SW480 (cell line): ENCODE results near the gene CLCN1.
"Not testable (repeated sequence)": the region's sequence is repeated elsewhere in the genome, so short reads cannot be mapped to it uniquely, and the experiment has no call there.

ENCODE experiments used
- DNase-seq: peaks from one replicate; pipeline ENCODE4 v3.0.0-alpha.2; 2016; ENCODE audit warnings: low spot score

The CLCN1 gene

DNA sequence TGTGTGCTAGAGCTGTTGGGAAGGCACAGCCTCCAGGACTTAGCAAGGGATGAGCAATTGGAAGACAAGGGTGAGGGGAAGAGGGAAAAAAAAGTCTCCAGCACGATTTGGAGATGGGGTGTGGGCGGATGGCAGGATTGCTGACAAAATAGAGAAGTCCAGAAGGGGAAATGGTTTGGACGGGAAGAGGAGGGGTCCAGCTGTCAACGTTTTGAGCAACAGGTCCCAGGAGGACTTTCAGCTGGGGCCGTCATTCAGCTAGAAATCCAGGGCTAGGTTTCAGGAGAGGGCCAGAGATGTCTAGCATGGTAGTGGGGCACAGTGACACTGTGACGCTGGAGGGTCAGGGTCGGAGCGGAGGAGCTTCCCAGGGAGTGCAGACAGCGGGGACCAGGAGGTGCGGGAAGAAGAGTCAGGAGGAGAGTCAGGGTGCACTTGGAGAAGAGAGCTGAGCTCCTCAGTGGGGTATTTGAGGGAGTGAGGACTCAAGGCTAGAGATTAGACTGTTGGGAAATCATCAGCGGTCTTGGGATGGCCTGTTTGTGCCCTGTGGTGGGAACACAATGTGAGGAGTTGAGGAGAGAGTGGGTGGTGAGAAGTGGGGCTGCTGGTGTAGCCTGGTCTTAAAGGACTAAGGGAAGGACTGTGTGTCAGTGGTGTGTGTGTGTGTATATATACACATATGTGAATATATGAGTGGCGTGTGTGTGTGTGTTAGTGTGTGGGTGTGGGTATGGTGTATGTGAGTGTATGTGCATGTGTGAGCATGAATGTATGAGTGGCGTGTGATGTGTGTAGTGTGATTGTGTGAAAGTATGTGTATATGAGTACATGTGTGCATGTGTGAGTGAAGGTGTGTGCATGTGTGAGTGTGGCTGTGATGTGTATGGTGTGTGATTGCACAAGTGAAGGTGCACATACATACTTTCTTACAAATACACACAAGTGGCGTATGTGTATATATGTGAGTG is 69.0 kb downstream of the CLCN1 start:
- DNase-seq = no peak

DNA sequence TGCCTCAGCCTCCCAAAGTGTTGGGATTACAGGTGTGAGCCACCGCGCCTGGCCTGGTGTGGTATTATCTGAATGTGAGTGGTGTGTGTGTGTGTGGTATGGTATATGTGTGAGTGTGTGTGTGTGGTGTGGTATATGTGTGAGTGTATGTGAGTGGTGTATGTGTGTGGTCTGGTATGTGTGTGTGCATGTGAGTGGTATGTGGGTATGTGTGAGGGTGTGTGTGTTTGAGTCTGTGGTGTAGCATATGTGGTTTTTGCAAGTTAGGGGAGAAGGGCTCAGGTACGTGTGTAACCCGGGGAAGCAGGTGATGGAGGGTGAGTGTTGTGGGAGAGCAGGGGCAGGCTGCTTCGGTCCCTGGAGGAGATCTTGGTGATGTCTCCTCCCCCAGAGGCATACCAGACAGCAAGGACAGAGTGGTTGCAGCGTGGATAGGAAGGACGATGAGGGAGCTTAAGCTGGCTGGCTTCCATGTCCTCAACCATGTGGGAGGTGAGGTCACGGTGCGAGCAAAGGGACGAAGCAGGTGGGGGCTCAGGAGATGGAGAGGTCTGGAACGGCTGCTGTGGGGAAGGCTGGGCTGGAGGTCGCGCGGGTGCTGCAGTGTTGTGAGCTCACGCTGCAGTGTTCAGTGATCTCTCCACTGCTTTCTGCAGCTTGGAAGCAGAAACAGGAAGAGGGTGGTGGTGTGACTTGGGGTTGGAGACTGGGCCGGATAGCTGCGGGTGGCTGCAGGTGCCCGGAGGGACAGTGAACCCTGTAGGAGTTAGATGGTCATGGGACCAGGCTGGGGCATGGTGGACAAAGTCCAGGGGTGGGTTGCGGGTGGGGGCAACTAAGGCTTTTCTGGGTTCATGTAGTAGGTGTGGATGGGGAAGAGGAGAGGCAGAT is 70.2 kb downstream of the CLCN1 start:
- no peak for DNase-seq

DNA sequence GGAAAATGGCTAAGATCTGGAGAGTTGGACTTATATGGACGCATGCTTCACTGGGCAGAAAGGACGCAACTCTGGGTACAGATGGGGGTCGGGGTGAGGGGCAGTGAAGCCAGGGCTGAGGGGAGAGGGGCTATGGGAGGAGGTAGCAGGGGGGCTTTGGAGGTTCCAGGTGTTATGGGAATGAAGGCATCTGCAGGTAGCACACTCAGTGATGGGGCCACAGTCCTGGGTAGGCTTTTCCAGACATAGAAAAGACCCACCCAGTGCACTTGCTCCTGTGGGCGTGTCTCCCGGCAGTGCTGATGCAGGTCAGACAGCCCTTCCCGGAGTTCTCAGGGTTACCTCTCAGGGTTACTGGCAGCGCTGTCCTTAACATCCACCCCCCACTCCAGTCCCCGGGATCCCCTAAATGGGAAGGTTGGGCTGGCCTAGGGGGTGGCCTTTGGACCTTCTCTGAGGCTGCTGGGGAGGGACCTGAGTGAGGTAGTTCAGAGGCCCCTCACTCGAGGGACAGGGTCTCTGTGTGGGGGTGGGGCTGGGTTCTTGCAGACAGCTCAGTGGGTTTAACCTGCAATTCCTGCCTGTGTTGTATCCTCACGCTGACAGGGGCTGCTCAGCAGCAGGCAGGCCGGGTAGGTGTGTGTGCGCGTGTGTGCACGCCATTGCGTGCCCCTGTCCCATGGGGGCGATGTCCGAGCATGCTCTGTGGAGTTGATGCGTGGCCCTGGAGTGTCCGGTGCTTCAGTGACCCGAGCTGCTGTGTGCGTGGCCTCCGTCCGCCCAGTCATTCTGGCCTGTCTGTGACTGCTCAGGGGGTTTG is 71.5 kb downstream of the CLCN1 start:
- no peak for DNase-seq

DNA sequence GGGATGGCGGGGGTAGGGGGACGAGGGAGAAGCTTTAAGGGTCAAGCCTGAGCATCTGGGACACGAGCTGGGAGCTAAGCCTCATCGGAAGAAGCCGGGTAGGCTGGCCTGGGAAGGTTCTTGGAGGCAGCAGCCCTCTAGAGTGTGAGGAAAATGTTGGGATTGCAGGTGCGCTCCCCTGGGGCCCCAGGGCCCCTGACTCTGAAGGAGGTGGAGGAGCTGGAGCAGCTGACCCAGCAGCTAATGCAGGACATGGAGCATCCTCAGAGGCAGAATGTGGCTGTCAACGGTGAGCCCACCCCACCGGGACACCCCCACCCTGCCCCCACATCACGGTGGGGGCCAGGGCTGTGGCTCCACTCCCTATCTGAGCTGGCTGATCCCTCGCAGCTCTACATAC is 72.1 kb downstream of the CLCN1 start:
- DNase-seq = no peak

DNA sequence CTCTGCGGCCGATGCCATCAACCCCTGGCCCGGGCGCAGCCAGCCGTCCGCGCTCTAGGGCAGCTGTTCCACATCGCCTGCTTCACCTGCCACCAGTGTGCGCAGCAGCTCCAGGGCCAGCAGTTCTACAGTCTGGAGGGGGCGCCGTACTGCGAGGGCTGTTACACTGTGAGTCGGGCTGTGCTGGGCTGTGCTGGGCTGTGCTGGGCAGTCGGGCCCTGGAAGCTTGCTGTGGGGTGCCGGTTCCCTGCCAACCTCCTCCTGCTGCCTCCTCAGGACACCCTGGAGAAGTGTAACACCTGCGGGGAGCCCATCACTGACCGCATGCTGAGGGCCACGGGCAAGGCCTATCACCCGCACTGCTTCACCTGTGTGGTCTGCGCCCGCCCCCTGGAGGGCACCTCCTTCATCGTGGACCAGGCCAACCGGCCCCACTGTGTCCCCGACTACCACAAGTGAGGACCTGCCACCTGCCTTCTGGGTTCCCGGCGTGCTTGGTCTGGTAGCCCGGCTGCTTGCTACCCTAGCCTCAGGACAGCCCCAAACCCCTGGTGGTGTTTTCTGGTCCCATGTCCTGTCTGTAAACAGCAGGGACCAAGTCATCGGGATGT is 72.7 kb downstream of the CLCN1 start:
- DNase-seq = no peak

DNA sequence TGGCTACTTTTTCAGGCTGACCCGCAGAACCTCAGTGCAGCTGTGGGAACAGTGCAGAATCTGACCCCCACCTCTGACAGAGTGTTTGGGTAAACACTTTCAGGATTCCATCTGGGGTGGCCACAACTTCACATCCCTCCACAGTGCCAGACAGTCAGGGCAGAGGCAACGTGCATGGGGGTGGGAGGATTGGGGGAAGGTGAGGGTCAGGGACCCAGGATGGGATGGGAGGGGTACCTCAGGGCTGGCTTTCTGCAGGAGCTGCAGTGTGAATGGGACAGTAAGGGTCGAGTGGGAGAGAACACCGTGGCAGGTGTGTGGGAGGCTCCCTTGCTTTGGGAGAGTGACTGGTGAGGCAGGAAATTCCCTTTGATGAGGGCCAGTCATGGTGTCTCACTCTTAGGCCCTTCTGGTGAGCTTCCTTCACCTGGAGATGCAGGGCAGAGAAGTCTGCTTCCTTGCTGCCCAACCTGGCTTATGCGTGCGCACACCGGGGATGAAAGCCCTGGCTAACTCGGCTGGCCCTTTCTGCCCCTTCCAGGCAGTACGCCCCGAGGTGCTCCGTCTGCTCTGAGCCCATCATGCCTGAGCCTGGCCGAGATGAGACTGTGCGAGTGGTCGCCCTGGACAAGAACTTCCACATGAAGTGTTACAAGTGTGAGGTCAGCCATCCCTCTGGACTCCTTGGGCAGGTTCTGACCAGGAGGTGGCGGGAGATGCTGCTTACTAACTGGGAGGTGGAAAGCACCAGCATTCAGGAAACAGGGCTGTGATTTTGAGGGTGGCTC is 73.6 kb downstream of the CLCN1 start:
- DNase-seq = no peak

DNA sequence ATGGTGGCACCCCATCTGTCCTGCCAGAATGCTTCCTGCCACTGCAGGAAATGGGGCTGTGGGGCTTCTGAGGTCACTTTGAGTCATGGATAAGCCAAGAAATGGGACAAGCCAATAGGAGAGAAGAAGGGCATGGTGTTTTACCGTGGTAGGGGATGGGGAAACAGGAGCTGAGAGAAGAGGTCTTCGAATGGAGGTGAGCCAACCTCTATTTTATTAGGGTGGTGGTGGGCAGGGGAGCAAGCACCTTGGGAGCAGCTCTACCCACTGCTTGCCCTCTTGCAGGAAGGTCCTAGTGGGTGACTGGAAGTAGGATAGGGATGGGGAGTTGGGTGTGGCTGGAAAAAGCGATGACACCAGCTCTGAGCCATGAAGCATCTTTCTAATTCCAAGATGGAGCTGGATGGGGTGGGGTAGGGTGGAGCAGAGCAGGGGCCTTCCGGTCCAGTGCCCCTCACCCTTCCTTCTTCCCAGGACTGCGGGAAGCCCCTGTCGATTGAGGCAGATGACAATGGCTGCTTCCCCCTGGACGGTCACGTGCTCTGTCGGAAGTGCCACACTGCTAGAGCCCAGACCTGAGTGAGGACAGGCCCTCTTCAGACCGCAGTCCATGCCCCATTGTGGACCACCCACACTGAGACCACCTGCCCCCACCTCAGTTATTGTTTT is 74.3 kb downstream of the CLCN1 start:
- DNase-seq = no peak

DNA sequence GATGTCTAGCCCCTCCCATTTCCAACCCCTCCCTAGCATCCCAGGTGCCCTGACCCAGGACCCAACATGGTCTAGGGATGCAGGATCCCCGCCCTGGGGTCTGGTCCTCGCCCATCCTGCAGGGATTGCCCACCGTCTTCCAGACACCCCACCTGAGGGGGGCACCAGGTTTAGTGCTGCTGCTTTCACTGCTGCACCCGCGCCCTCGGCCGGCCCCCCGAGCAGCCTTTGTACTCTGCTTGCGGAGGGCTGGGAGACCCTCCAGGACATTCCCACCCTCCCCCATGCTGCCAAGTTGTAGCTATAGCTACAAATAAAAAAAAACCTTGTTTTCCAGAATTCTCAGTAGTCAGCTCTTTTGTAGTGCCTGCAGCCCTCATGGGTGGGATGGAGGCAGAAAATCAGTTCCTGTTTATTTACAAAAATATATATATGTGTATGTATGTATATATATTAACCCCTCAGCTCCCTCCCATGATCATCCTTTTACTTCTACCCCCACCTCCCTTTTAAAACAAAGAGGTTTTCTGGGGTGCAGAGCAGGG is 74.9 kb downstream of the CLCN1 start:
- no peak for DNase-seq

DNA sequence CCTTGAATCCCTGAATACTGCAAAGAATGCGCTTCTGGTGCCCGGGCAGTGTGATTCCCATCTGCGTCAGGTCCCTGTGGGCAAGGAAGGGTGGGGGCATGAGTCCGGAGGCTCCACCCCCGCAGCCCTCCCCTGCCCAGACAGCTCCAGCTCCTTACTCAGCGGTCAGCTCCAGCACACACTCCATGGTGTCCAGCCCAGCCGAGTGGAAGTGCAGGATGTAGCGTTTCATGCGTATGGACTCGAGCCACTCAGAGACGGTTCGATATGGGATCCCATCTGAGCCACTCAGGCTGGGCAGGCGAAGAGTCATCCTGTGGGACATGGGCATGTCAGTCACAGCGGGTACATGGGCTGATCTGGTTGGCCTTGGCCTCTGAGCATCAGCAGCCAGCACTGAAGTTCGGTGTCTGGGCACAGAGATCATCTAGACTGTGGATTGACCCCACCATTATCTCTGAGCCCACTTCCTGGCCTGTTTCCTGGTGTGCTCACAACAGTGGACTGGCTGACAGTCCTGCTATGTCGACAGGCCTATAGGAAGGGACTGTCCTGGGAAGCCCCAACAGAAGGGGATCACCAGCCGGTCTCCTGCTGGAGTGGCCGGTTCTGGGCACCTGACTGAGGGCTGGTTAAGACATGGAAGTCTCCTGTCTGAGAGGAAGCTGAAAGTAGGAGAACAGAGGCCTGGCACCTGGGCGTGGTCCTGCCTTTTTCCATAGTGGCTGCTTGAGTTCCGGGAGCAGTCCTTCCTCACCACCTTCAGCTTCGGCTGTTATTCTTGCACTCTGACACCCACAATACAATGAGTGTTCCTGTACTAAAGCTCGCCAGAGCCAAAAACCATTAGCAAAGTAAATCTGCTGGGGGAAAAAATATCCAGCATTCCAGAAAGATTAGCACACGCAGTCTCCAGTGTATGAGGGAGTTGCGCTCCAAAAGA is 75.8 kb downstream of the CLCN1 start:
- DNase-seq = no peak

DNA sequence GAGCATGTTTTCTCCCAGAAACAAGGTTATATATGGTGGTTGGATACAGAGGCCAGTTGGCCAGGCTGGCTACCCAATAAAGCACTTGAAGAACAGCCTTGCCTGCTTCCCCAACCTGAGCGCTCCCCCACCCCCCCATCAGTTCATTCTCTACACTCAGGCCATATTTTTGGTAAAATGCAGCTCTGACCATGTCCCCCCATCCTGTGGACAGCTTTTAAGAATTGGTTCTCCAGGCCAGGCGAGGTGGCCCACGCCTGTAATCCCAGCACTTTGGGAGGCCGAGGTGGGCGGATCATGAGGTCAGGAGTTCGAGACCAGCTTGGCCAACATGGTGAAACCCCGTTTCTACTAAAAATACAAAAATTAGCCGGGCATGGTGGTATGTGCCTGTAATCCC is 76.5 kb downstream of the CLCN1 start:
- not testable (repeated sequence) for DNase-seq

DNA sequence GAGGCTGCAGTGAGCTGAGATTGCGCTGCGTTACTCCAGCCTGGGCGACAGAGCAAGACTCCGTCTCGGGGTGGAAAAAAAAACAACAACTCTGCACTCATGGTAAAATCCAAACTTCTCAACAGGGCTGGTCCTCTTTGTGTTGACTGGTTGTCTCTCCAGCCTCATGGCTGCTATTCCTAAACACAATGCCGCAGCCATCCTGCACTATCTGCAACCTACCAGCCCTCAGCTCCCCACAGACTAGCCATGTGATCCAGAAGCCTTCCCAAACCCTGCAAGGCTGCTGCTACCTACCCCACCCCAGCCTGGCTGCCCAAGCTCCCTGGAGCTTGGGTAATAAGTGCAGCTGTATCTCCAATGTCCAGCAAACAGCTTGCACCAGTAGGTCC is 77.0 kb downstream of the CLCN1 start:
- DNase-seq = no peak

DNA sequence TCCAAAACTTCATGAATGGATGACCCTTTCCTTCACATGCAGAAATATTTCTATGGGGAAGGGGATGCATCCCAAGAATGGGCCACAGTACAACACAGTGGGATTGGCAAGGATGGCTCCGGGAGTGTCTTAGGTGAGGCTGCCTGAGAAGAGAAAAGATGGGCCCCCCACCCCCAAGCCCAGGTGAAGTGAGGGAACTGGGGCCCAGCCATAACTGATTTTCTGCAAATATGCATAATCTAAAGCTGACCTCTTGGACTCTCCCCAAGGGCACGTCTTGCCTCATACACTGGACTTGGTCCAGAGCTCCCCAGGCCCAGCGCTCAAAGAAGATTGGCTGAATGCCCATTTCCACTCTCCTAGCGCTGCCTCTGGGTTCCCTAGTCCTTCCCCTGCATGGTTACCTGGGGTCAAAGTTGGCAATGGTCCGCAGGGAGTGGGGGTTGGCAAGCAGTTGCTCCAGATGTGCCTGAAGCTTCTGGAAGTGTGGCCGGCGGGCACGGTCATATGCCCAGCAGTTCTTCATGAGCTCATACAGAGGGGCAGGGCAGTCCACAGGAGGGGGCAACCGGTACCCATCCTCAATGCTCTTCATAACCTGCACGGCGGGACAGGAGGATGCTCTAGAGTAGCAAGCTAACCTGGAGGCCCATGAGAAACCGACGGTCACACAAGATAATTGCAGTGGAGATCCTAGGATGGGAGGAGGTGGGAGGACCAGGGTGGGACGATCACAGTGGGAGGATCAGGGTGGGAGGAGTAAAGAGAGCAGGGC is 77.5 kb downstream of the CLCN1 start:
- no peak for DNase-seq

DNA sequence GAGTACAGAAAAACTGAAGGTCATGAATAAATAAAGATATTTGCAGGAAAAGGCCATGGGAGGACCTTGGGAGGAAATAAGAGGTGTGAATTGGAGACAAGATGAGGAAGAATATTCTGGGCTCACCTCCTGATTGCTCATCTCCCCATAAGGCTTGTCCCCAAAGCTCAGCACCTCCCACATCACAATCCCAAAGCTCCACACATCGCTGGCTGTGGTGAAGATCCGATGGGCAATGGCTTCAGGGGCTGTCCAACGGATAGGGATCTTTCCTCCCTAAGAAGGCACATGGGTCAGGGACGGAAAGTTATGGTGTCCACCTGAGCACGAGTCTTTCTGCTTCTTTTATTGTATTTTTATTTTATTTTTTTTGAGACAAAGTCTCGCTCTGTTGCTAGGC is 78.2 kb downstream of the CLCN1 start:
- no peak for DNase-seq

DNA sequence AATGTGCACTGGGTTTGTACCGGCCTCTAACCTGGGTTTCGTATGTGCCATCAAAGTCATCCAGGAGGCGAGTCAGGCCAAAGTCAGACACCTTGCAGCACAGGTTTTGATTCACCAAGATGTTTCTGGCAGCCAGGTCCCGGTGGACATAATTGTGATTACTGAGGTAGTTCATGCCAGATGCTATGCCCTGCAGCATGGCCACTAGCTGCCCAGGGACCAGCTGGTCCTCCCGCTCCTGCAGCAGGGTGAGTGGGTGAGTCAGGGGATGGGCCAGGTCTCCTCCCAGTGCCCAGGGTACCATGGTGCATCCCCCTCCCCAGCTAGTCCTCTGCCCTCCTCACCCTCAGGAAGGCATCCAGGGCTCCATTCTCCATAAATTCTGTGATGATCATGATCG is 78.9 kb downstream of the CLCN1 start:
- no peak for DNase-seq

DNA sequence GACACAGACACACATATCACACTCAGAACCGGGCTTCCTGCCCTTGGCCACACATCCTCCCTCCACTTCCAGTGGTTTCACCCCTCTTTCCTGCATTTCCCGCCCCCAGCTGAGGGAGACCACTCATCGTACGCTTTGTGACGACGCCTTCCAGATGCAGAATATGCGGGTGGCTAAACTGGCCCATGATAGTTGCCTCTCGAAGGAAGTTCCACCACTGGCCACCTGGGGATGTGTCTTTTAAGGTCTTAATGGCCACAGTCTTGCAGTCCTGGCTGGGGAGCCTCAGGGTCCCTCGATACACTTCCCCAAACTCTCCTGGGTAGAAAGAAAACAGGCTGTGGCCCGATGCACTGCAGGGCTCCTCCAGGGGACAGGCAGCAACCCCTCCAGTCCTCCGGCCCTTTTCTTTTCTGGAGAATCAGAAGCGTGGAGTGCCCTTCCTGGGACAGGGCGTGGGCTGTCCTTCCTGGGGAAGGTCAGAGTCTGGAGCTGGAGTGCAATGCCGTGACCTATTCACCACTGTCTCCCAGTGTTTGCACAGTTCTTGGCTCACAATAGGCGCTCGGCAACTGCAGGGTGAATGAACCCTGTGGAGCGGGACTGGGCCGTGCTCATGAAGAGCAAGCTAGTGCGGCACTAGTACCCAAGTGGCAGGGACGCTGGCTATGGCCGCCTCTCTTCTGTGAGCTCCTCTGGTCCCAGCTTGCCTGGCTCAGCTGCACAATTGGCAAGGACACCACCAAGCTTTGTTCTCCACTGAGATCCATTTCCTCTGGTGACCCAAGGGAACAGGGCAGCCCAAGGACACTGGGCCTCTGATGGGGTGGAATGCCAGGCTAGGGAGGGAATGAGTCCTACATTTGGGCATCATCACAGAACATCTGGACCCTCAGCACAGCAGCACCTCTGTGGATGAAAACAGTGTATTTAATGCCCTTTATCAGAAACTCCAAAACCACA is 79.6 kb downstream of the CLCN1 start:
- DNase-seq = no peak

DNA sequence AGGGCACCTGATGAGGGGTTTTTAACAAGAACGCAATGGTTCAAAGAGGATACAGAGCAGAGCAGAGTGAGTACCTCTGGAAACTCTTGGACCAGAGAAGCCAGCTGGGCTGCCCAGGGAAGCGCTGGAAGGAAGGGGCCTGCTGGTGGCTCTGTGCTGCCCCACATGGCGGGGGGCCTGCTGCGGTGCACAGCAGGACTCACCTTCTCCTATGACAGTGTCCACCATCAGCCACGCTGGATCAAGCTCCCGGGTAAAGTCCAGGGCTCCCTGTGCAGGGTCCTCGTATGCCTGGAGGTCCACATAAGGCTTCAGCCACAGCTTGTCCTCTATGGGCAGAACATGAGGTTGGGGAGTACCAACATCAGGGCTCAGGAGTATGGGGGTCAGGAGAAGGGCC is 80.3 kb downstream of the CLCN1 start:
- DNase-seq = no peak
